22Rv1 (cell line): ENCODE data around the gene ACP5.
"Not testable (repeated sequence)": the region's sequence is repeated elsewhere in the genome, so short reads cannot be mapped to it uniquely, and the experiment has no call there.

ENCODE experiments used
- H3K27ac ChIP-seq: fragments of 450-650 bp; 2 replicates; pipeline ENCODE4 v1.5.1; 2017
- CTCF ChIP-seq: fragments of 450-650 bp; IDR thresholded peaks from 2 replicates; pipeline ENCODE4 v1.5.1; 2017; ENCODE audit warnings: mild to moderate bottlenecking
- ZFX ChIP-seq: fragments of 450-650 bp; IDR thresholded peaks from 2 replicates; pipeline ENCODE4 v1.6.1; 2017; ENCODE audit warnings: antibody characterized with exemption, borderline replicate concordance

The ACP5 gene

DNA sequence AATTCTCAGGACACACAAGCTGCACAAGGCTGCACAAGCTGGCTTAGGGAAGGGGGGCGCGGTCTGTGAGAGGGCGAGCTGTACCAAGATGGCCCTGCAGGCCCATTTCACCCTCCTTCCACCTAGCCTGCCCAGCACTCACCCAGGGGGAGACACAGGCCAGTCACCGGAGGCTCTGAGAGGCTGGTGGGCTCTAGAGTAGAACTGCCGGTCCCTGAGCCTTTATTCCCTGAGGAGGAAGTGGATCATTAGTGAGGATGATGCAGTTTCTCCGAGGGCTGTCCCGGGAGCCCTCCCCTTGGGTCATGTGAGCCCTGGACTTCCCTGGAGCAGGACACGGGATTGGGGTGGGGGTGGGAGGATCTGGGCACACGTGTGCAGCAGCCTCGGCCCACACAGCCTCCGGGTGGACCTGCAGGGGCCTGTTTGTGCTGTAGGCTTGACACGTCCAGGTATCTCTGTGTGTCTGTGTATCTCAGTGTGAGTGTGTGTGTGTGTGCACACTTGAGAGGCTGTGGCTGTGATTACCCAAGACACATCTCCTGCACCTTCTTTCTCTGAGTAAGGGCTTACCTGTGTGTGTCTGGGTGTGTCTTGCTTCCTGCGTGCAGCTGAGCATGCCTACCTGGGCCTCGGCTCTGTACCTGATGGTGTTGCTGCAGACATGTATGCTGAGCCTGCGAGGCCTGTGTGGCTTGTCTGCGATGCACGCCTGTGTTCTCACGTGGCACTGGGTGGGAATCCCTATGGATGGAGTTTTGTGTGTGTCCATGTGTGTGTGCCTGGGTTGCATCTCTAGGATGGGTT is at the start of gene ACP5:
ACP5 (minus strand) TSS at position 195 of the 807 bp plus-strand sequence. CDS start 328 bp downstream, outside the sequence.
- TF ChIP-seq ZFX (no peak), CTCF (no peak)
- no peak within 1 kb of the TSS for H3K27ac ChIP-seq

- H3K27ac ChIP-seq, result no peak overlapping the region
- TF ChIP-seq CTCF (no peak), ZFX (no peak)
These were observed 48.8 kb upstream of the ACP5 start for GRCh38 chr19:11626252-11626651.

DNA sequence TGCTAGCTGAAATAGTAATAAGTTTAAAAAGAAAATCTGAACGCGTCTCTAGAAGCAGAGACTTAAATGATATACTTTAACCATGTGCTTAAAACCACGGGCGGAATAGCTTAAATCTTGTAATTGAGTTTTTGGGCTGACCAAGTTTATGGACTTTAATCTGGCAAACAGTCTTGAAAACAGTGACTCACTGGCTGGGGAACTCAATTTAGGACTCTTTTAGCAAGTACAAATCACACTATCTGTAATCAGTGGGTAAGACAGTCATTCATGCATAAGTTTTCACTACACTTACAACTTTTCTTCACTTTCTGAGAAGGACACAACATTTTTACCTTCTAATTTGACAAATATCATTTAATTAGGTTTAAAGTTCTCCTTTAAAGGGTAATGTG is 46.6 kb upstream of the ACP5 start:
- H3K27ac ChIP-seq, result peak overlapping the region; percentile 72
- TF ChIP-seq CTCF, result no peak
- no peak for TF ChIP-seq ZFX

DNA sequence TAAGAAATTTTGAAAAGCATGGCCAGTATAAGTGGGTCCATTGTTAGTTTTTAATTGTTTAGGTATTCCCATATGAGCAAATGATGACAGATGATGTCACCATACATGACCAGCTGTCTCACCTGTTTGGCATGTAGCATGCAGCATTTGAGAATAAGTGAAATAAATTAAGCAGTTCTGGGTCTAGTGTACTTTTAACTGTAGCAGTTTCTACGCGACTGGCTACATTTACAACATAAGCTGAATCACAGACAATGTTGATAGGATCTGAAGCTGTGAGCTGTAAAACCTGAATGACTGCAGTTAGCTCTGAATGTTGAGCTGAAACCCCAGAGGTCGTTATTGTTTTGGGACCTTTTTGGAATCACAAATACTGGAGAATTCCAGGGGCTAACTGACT is 45.0 kb upstream of the ACP5 start:
- not testable (repeated sequence) for H3K27ac ChIP-seq

DNA sequence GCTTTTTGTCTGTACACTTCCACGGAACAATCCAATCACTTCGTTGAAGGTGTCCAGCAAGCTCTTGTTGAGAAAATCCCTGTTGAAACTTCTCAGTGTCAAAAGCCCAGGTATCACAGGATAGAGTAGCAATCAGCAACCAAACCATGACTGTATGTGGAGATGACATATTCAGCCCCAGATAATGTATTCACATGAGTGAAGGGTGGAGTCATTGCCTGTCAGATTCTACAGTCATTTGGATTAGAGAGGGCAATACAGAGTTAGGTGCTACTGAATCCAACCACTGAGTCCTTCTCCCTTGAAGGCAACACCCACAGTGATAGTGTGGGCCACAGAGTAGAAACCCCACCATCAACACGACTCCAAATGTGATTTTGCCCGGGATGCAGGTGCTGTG is 43.1 kb upstream of the ACP5 start:
- TF ChIP-seq ZFX (no peak), CTCF (no peak)
- H3K27ac ChIP-seq, result no peak overlapping the region

GRCh38 chr19:11617180-11618062 is 40.0 kb upstream of the ACP5 start:
- no peak for TF ChIP-seq ZFX
- no peak overlapping the region for H3K27ac ChIP-seq

- no peak overlapping the region for H3K27ac ChIP-seq
- TF ChIP-seq CTCF (no peak), ZFX (no peak)
These were observed 35.5 kb upstream of the ACP5 start for GRCh38 chr19:11612816-11613511.

GRCh38 chr19:11611730-11612129 is 34.3 kb upstream of the ACP5 start:
- no peak overlapping the region for H3K27ac ChIP-seq
- no peak for TF ChIP-seq CTCF
- TF ChIP-seq ZFX, result no peak
